HG02610 (cell line): Measurements from ENCODE around the gene PPFIA2.

ENCODE experiments used
- ATAC-seq: cut with Tn5 transposase; IDR thresholded peaks from one replicate; pipeline ENCODE4 v1.9.1; 2021; ENCODE audit warnings: mild to moderate bottlenecking, moderate library complexity; ENCODE audit not compliant: unreplicated experiment

The PPFIA2 gene

GRCh38 chr12:81759190-81760051 is at the start of gene PPFIA2:
PPFIA2 (minus strand) TSS chr12:81759350.
- ATAC-seq, result no peak

- no peak for ATAC-seq
Observed at GRCh38 chr12:81800298-81801148, 41.4 kb upstream of the PPFIA2 start.

DNA sequence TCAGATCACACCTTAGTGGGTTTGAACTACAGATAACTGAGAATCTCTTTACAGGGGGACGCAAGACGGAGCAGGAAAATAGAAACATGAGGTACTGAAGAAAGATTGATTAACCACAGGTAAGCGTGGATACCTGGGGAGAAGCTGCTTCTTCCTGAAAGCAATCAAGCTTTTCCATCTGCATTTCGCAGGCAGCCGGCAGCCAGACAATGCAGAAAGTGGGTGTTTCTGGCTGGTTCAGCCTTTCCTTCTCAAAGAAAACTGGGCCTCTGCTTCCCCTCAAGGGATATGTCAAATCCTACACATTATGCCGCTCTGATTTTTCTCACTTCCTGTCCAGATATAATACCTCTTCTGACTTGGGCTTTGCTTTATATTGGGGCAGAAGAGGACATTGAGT is 39.1 kb upstream of the PPFIA2 start:
- no peak for ATAC-seq

- ATAC-seq, result peak; percentile 45
Observed at GRCh38 chr12:81797100-81797499, 38.0 kb upstream of the PPFIA2 start.

GRCh38 chr12:81792666-81793065 is 33.5 kb upstream of the PPFIA2 start:
- no peak for ATAC-seq

DNA sequence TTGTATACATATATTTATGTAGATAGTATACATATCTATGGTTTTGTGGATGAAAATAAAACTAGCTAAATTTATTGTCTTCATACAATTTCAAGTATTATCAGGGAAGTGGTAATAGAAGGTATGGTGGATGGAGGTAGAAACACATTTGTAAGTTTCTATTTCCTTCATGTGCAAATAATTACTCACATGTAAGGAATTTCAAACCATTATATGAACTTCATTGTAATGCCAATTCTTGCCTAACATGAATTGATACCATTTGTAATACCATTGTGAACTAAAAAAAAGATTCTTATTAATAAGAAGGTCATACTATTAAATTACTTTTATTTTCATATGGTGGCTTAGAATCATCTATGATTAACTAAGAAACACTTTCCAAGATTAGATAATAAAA is 20.1 kb upstream of the PPFIA2 start:
- no peak for ATAC-seq

DNA sequence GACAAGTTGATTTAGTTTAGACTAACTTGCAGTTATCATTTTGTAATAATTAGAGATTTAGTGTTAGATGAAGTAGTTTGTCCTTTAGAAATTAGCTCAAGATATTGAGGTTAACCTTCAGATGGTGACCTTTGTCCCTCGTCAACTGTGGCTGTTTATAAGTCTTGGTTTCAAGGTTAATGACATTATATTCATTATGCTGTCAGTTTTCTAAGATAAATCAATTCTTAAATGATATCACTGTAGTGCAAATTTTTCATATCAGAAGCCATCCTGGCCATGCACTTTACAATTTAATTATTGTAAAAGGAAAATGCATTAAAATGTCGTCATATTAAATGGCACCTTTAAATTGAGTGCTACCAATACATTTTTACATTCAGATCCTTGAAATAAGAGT is 19.6 kb upstream of the PPFIA2 start:
- ATAC-seq, result no peak

DNA sequence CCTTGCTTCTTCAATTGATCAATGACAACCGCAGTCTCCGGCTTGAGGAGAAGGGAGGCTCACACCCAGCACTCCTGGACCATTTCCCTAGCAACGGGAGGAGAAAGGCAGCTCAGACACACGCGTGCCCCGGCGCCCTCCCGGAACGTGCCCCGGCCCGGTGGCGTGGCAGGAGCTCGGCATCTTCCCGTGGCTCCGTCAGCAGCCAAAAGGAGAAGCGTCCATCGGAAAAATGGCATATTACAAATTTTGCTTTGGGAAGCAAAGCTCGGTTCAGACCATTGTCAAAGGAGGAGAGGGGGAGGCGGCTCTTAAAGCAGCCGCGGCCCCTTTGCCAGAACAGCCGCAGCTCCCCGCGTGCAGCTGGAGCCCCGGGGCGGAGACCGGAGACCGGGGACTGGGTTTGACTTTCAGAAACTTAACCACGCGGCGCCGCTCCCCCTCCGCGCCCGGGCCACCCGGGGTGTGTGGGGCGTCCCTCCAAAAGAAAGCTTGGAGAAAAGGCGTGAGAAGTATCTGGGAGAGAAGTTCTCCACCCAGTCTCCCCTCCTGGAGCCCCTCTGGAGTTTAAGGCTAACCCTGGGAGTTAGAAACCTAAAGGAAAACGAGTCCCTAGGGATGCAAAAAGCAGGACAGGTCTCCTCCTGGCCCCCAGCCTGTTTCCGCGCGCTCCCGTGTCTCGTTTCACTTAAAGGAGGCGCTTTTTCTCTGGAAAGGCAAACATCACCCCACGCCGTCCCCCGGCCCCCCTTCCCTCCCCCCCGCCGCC is 545 bp downstream of the PPFIA2 start:
- ATAC-seq, result no peak

DNA sequence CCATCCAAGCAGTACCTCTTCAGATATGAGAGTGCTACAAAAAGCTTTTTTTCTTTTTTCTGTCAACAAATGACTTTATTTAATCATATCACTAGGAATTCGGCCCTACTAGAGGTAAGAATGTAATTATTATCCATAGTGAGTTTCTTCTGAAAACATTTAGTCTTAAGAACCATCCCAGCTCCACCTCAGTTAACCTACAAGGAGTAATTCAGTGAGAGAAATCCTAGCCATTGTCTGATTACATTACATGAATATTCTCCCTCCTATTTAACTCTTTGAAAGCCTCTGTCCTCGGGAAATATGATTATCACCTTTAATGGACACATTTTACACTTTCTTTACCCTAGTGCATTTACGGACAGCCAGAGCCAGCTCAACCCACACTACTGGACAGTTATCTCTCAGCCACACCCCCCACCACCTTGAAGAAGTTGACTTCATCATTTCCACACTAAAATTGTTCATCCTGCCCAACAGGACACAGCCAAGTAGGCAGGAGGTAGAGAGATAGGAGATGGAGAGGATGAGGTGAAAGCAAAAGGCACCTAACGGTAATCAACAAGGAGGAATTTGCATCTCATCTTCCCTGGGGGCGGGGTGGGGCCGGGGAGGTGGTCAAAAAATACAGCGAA is 1.3 kb downstream of the PPFIA2 start:
- no peak for ATAC-seq

GRCh38 chr12:81729781-81730180 is 29.4 kb downstream of the PPFIA2 start:
- ATAC-seq, result no peak

GRCh38 chr12:81727391-81727790 is 31.8 kb downstream of the PPFIA2 start:
- ATAC-seq, result no peak

- ATAC-seq, result no peak
Observed at GRCh38 chr12:81726634-81727033, 32.5 kb downstream of the PPFIA2 start.

DNA sequence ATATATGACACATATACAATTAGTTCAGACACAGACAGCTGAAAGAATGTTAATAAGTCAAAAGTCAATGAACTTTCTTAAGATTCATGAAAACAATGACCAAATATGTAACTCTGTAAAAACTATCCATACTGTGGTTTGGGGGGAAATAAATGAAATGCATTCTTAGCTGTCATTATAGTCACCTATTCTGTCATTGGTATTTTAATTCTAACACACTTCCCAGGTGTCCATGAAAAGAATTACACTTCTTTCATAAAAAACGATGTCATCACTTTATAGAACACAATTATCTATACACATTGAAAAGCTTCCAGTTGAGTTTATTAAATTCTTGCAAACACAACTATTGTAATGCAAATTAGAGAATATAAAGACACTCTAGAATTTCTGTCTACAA is 35.8 kb downstream of the PPFIA2 start:
- no peak for ATAC-seq

- no peak for ATAC-seq
Observed at GRCh38 chr12:81722004-81722403, 37.1 kb downstream of the PPFIA2 start.

DNA sequence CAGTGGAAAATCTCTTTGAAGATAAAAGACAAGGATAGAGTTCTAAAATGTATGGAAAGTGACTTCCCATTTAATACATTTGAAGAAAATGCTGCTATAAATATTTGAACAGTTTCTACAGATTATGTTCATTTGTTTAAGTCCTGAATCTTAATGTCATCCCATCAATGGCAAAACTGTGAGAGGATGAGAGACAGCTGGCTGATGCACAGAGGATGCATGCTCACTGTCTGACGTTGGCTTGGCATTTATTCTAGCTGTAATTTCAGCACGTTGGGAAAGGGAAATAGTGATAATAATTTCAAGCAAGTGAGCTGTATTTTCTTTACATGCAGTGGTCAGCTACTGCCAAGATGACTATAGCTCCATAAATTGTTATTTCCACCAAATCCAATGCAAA is 40.5 kb downstream of the PPFIA2 start:
- ATAC-seq, result no peak

DNA sequence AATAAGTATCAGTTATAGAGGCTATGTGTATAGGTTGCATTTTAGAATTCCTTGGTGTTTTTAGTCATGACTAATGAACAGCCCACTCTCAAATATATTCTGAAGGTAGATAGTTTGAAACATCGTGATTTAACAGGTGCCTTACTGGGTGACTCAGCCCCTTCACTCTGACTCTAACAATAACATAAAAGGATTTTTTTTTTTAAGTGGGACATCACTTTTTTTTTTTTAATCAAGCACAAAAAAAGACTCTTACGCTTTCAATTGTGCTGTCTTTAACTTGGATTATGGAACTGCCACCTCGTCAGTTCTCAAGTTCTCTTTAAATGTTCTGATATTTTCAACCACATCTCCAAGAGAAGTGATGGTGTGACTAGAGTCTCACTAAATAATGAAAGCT is 46.6 kb downstream of the PPFIA2 start:
- ATAC-seq, result no peak

DNA sequence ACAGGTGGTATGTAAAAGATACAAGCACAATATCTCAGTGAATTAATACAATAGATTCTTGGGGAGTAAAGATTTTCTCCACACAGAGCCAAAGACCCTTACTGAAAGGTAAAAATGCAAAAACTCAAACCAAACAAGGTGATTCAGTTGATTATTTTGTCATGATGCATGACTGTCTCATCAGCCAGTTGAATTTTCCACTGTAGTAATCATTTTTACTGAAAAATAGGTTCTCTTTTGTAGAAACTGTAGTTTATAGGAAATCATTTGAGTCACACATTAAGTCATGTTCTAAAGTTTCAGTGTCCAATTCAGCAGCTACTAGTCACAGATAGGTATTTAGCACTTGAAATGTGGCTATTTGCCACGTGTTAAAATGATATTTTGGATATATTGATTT is 53.6 kb downstream of the PPFIA2 start:
- no peak for ATAC-seq

GRCh38 chr12:81699551-81699950 is 59.6 kb downstream of the PPFIA2 start:
- no peak for ATAC-seq

DNA sequence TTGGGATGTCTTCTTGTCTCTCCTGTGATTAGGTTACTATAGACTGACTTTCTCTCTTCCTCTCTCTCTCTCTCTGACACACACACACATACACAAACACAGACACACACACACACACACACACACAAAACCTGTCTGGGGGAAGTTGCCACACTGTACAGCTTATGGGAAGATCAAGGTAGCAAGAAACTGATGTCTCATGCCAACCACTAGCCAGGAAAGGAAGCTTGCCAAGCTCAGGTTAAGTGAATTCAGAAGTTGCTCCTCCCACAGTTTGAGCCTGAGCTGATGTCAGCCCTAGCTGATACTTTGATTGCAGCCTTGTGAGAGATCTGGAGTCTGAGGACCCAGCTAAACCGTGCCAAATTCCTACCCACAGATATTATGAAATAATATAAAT is 67.1 kb downstream of the PPFIA2 start:
- no peak for ATAC-seq

- ATAC-seq, result no peak
Observed at GRCh38 chr12:81683881-81684280, 75.3 kb downstream of the PPFIA2 start.

GRCh38 chr12:81679614-81680013 is 79.5 kb downstream of the PPFIA2 start:
- ATAC-seq, result no peak
